HepG2 (cell line): ENCODE data around the gene PATZ1. TPM values are rescaled to one million over a fixed set of nuclear protein-coding genes. Genes with fewer than 3 reads are reported as not detected.

ENCODE experiments used
- ASH2L ChIP-seq: fragments of 300-600, 200-600 bp; sonication (generic); IDR thresholded peaks from 2 replicates; pipeline ENCODE4 v1.7.0; 2017; ENCODE audit warnings: low read depth, mild to moderate bottlenecking, moderate library complexity, mixed read lengths, low read length; ENCODE audit not compliant: insufficient read length
- ATM ChIP-seq: fragments of 450-650 bp; IDR thresholded peaks from 2 replicates; pipeline ENCODE4 v1.7.1; 2017; ENCODE audit warnings: mild to moderate bottlenecking, borderline replicate concordance
- DNMT3B ChIP-seq: conservative IDR thresholded peaks from 2 replicates; pipeline ENCODE4 v1.6.1; 2016; ENCODE audit warnings: missing biosample characterization, control low read depth
- FOXJ3 ChIP-seq: sonication (generic); formaldehyde crosslinking; IDR thresholded peaks from 2 replicates; pipeline ENCODE4 v1.4.0; 2020; ENCODE audit warnings: missing genetic modification reagents, mild to moderate bottlenecking, borderline replicate concordance
- HCFC1 ChIP-seq: fragments of 150-350 bp; IDR thresholded peaks from 2 replicates; pipeline ENCODE4 v1.6.1; 2014; ENCODE audit warnings: low read depth, low read length
- IKZF4 ChIP-seq: sonication (generic); formaldehyde crosslinking; IDR thresholded peaks from 2 replicates; pipeline ENCODE4 v1.5.1; 2020; ENCODE audit warnings: borderline replicate concordance, mild to moderate bottlenecking, low read depth, missing genetic modification reagents; ENCODE audit errors: not compliant biosample characterization
- KLF9 ChIP-seq: IDR thresholded peaks from 2 replicates; pipeline ENCODE4 v1.6.1; 2016; ENCODE audit warnings: low read depth
- MIXL1 ChIP-seq: IDR thresholded peaks from 2 replicates; pipeline ENCODE4 v1.6.1; 2016
- MLX ChIP-seq: IDR thresholded peaks from 2 replicates; pipeline ENCODE4 v1.6.1; 2016
- NCOA5 ChIP-seq: sonication (generic); formaldehyde crosslinking; IDR thresholded peaks from 2 replicates; pipeline ENCODE4 v1.4.0; 2020; ENCODE audit warnings: missing genetic modification reagents
- PHF21A ChIP-seq: sonication (generic); formaldehyde crosslinking; IDR thresholded peaks from 2 replicates; pipeline ENCODE4 v1.5.0; 2020; ENCODE audit warnings: mild to moderate bottlenecking, missing genetic modification reagents
- REXO4 ChIP-seq: sonication (generic); formaldehyde crosslinking; IDR thresholded peaks from 2 replicates; pipeline ENCODE4 v1.8.0; 2022; ENCODE audit warnings: missing genetic modification reagents, mild to moderate bottlenecking, borderline replicate concordance
- TAF1 ChIP-seq: sonication (generic); formaldehyde crosslinking; IDR thresholded peaks from 2 replicates; pipeline ENCODE4 v1.4.0; 2020; ENCODE audit warnings: missing genetic modification reagents
- TEAD2 ChIP-seq: sonication (generic); formaldehyde crosslinking; IDR thresholded peaks from 2 replicates; pipeline ENCODE4 v1.9.0; 2021; ENCODE audit warnings: missing genetic modification reagents
- ZFP1 ChIP-seq: IDR thresholded peaks from 2 replicates; pipeline ENCODE4 v1.6.1; 2016
- ZFY ChIP-seq: sonication (generic); formaldehyde crosslinking; IDR thresholded peaks from 2 replicates; pipeline ENCODE4 v1.4.0; 2020; ENCODE audit warnings: missing genetic modification reagents
- ZNF441 ChIP-seq: sonication (generic); formaldehyde crosslinking; IDR thresholded peaks from 2 replicates; pipeline ENCODE4 v1.7.0; 2021; ENCODE audit warnings: missing genetic modification reagents, borderline replicate concordance
- ZNF776 ChIP-seq: sonication (generic); formaldehyde crosslinking; IDR thresholded peaks from 2 replicates; pipeline ENCODE4 v1.4.0; 2020; ENCODE audit warnings: mild to moderate bottlenecking, missing genetic modification reagents
- ZNF841 ChIP-seq: sonication (generic); formaldehyde crosslinking; IDR thresholded peaks from 2 replicates; pipeline ENCODE4 v1.8.1; 2023; ENCODE audit warnings: missing genetic modification reagents, borderline replicate concordance
- polyA plus RNA-seq, 8 experiments: library from polyadenylated mRNA; depleted of rRNA in 3 of 8; stranded (reverse) in 7 of 8; unstranded in 1 of 8; fragments of >200 nt; fragmentation: Illumina TruSeq in 4 of 8; extraction: Trizol in 4 of 8; gene quantifications; 2 replicates each; pipeline versions ENCODE4 v1.2.1 to v1.2.3, GENCODE V29; 2011 to 2016; ENCODE audit warnings: low read depth in 4 of 8, missing spikeins in 1 of 8, mixed read lengths in 1 of 8; ENCODE audit not compliant: insufficient read depth in 1 of 8
- total RNA-seq, 5 experiments: library from RNA; depleted of rRNA; stranded (reverse); fragments of >200 nt; fragmentation: Illumina TruSeq; extraction: Trizol; gene quantifications; 2 replicates each; pipeline ENCODE4 v1.2.3, GENCODE V29; 2016; ENCODE audit warnings: low read depth in 1 of 5
- TF ChIP-seq, protein P1 (sequence below): sonication (generic); formaldehyde crosslinking; IDR thresholded peaks from 2 replicates; pipeline ENCODE4 v1.5.0; 2020; ENCODE audit warnings: missing genetic modification reagents
- TF ChIP-seq, protein P2 (sequence below): sonication (generic); formaldehyde crosslinking; IDR thresholded peaks from 2 replicates; pipeline ENCODE4 v1.4.0; 2020; ENCODE audit warnings: missing genetic modification reagents
- TF ChIP-seq, protein P3 (sequence below): IDR thresholded peaks from 2 replicates; pipeline ENCODE4 v1.6.1; 2016; ENCODE audit warnings: missing biosample characterization, missing genetic modification reagents, low read depth
- TF ChIP-seq, protein P4 (sequence below): IDR thresholded peaks from 2 replicates; pipeline ENCODE4 v1.6.1; 2016; ENCODE audit warnings: control low read depth

Gene PATZ1
- total and polyA plus RNA-seq, 2 of the 13 experiments (the other 11 are each of a cell fraction or from before 2014, with no cell fraction given), result 24.9 to 30.5 TPM

DNA sequence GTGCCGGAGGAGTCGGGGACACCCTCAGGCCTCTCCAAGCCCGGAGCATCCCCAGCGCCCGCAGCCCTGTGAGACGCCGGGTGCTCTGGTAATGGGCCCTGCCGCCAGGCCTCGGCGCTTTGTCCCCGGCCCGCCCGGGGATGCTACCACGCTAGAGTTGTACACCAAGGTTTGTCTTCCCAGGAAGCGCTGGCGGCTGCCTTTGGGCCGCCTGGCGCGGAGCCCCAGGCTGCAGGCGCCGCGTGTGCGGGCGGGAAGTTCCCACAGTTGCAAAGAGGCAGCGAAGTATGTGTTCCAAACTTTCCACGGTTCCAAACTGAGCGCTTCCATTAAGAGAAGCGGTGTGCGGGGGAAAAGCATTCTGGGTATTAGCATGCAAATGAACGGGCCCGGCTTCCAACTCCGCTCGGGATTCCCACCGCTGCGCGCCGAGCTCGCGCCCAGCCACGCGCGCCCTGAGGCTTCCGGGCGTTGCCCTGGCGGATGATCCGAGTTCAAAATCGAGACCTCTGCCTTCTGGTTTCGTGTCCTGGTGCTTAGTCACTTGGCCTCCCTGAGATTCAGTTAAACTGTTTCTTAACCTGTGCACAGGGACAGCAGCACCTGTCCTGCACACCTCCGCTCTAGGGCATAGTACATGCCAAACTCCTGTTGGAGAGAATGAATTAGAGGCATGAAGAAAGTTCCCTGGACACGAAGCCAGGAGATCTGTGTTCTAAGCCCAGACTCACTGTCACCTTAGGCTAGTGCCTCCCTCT is 1.3 kb upstream of the PATZ1 start (continued):
- TF ChIP-seq, protein P1, sequence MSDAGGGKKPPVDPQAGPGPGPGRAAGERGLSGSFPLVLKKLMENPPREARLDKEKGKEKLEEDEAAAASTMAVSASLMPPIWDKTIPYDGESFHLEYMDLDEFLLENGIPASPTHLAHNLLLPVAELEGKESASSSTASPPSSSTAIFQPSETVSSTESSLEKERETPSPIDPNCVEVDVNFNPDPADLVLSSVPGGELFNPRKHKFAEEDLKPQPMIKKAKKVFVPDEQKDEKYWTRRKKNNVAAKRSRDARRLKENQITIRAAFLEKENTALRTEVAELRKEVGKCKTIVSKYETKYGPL (CRISPR knock-in tag), result no peak
- TF ChIP-seq MIXL1 (CRISPR knock-in tag) (no peak), KLF9 (CRISPR knock-in tag) (no peak), NCOA5 (CRISPR knock-in tag) (no peak), FOXJ3 (CRISPR knock-in tag) (no peak), MLX (no peak), DNMT3B (CRISPR knock-in tag) (no peak), REXO4 (CRISPR knock-in tag) (no peak), IKZF4 (CRISPR knock-in tag) (no peak), ZFP1 (CRISPR knock-in tag) (no peak), ZFY (peak; percentile 80), ASH2L (peak; percentile 24), TEAD2 (CRISPR knock-in tag) (no peak), ATM (no peak), TAF1 (CRISPR knock-in tag) (peak; percentile 69), HCFC1 (no peak), ZNF441 (CRISPR knock-in tag) (peak; percentile 68; the same call in 1 of the 2 replicates), PHF21A (CRISPR knock-in tag) (no peak; the same call in 1 of the 2 replicates), ZNF841 (CRISPR knock-in tag) (no peak), ZNF776 (CRISPR knock-in tag) (no peak)
- TF ChIP-seq, protein P2, sequence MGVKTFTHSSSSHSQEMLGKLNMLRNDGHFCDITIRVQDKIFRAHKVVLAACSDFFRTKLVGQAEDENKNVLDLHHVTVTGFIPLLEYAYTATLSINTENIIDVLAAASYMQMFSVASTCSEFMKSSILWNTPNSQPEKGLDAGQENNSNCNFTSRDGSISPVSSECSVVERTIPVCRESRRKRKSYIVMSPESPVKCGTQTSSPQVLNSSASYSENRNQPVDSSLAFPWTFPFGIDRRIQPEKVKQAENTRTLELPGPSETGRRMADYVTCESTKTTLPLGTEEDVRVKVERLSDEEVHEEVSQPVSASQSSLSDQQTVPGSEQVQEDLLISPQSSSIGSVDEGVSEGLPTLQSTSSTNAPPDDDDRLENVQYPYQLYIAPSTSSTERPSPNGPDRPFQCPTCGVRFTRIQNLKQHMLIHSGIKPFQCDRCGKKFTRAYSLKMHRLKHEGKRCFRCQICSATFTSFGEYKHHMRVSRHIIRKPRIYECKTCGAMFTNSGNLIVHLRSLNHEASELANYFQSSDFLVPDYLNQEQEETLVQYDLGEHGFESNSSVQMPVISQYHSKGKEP (CRISPR knock-in tag), result no peak; the same call in 1 of the 2 replicates
- TF ChIP-seq, protein P3, sequence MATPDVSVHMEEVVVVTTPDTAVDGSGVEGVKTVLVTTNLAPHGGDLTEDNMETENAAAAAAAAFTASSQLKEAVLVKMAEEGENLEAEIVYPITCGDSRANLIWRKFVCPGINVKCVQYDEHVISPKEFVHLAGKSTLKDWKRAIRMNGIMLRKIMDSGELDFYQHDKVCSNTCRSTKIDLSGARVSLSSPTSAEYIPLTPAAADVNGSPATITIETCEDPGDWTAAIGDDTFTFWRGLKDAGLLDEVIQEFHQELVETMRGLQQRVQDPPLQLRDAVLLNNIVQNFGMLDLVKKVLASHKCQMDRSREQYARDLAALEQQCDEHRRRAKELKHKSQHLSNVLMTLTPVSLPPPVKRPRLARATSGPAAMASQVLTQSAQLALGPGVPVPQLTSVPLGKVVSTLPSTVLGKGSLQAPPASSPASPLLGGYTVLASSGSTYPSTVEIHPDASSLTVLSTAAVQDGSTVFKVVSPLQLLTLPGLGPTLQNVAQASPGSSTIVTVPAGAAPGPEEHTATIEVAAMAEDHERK, result no peak
- TF ChIP-seq, protein P4, sequence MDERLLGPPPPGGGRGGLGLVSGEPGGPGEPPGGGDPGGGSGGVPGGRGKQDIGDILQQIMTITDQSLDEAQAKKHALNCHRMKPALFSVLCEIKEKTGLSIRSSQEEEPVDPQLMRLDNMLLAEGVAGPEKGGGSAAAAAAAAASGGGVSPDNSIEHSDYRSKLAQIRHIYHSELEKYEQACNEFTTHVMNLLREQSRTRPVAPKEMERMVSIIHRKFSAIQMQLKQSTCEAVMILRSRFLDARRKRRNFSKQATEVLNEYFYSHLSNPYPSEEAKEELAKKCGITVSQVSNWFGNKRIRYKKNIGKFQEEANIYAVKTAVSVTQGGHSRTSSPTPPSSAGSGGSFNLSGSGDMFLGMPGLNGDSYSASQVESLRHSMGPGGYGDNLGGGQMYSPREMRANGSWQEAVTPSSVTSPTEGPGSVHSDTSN (CRISPR knock-in tag), result no peak
